GM06990 (cell line): ENCODE data around the gene TTI1.

Experiments
- DNase-seq: peaks from one replicate; pipeline ENCODE4 v3.0.0-alpha.2; 2011; ENCODE audit not compliant: insufficient read length; ENCODE audit errors: extremely low read depth
- H3K27me3 ChIP-seq: replicated peaks from 2 replicates; pipeline ENCODE4 v1.6.0; 2011; ENCODE audit warnings: low read length; ENCODE audit not compliant: control insufficient read depth, insufficient read depth
- H3K36me3 ChIP-seq: 2 replicates; pipeline ENCODE4 v1.5.1; 2011; ENCODE audit warnings: low read length; ENCODE audit not compliant: control insufficient read depth, insufficient read depth
- H3K4me3 ChIP-seq: replicated peaks from 2 replicates; pipeline ENCODE4 v1.5.1; 2011; ENCODE audit warnings: low read depth, mild to moderate bottlenecking, control low read depth, low read length
- TF ChIP-seq, protein P1 (sequence below): IDR thresholded peaks from 2 replicates; pipeline ENCODE4 v1.5.1; 2011; ENCODE audit warnings: low read length, control low read depth, mild to moderate bottlenecking, inconsistent platforms; ENCODE audit not compliant: insufficient read depth, poor library complexity, severe bottlenecking

TTI1 gene

DNA sequence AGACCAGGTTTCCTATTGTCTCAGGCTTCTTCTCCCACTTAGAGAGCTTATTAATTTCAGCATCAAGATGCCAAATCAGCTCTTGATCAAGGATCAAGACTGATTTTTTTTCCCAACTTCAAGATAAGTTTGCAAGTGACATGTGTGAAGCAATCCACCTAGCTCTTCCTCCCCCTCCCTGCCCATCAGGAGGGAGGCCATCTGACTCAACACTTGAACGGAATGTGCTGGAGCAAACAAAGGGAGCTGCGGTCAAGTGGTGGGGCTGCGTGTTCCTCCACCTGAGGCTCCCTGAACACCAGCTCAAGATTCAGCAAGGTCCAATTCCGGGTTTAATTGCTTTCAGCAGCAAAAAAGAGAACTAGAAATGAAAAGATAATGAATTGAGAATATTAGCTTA, 38.7 kb downstream of the TTI1 start:
- Histone ChIP-seq H3K36me3 (peaks cover 17% of the 10 kb centered on the region), H3K4me3 (no peak overlapping the region), H3K27me3 (no peaks in the 10 kb centered on the region)
- no peak for DNase-seq
- TF ChIP-seq, protein P1, sequence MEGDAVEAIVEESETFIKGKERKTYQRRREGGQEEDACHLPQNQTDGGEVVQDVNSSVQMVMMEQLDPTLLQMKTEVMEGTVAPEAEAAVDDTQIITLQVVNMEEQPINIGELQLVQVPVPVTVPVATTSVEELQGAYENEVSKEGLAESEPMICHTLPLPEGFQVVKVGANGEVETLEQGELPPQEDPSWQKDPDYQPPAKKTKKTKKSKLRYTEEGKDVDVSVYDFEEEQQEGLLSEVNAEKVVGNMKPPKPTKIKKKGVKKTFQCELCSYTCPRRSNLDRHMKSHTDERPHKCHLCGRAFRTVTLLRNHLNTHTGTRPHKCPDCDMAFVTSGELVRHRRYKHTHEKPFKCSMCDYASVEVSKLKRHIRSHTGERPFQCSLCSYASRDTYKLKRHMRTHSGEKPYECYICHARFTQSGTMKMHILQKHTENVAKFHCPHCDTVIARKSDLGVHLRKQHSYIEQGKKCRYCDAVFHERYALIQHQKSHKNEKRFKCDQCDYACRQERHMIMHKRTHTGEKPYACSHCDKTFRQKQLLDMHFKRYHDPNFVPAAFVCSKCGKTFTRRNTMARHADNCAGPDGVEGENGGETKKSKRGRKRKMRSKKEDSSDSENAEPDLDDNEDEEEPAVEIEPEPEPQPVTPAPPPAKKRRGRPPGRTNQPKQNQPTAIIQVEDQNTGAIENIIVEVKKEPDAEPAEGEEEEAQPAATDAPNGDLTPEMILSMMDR = no peak

DNA sequence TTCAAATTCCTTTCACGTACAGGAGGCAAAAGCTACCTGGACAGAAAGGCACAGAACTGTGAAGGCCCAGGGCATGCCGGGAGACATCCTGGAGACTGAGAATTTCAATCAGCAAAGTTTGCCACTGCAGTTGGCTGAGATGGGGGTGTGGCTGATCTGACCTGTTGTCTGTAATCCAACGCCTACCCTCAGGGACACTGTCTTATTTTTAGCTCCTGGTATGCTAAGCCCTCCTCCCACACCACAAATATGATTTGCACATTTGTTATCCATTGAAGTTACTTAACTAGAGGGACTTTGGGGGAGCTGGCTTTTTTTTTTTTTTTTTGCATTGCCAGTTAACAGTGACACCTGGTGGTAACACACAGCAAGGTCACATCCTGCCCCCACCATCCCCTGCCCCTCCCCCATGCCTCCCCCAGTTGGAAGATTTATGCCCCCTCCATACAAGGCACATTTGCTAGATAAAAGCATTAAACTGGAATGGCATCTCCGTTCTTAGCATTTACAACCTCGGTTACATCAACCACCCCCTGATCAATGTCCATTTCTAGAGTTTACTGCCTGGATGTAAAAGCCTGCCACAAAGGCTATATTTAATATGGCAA, 40.4 kb downstream of the TTI1 start:
- no peak overlapping the region for H3K4me3 ChIP-seq
- no peak for DNase-seq
- H3K27me3 ChIP-seq = no peaks in the 10 kb centered on the region
- TF ChIP-seq, protein P1 = peak; percentile 65
- peaks cover 17% of the 10 kb centered on the region for H3K36me3 ChIP-seq

DNA sequence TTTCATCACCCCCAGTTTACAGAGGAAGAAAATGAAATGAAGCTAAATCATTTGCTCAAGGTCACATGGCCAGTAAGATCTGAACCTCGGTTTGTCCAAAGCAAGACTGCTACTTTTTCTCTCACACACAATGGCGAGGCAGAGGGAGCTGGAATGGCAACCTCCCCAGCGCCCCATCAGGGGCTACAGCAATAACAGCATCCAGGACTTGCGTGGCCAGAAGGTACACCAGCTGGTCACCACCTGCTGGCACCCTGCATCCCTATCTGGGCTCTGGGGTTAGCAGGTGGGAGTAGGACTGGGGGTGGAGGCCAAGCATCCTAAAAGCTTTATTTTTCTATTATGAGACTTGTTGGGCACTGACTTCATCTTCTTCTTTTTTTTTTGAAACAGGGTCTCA, 41.3 kb downstream of the TTI1 start:
- H3K4me3 ChIP-seq = no peak overlapping the region
- TF ChIP-seq, protein P1 = no peak
- no peaks in the 10 kb centered on the region for H3K27me3 ChIP-seq
- peaks cover 16% of the 10 kb centered on the region for H3K36me3 ChIP-seq
- DNase-seq = no peak

DNA sequence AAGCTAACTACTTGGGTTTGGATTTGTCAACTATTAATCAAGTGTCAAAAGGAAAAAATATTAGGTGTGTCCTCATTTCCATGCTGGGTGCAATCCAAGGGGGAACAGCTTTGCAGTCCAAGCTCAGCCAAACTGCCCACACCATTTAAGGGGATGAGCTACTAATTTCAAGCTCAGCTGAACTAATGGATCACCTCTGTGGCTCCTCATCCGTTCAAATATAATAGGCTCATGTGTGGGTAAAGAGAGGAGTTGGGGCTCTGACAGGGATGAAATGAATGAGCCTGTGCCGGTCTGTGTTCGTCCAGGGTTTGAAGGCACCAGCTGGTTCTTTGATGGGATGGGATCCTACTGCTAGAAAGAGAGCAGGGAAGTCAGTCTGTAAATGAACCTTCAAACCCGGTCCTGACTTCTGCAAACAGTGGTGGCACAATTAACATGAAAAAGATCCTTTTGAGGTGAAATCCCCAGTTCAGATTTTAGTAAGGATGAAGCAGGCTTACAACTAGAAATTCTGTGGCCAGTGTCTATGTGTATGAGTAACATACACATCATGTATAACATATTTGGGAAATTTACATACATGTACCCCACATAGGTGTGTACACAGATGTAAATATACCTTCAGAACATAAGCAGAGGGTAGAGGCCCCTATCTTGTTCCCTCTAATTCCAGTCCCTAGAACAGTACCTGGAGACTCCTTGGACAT, 41.9 kb downstream of the TTI1 start:
- DNase-seq = no peak
- Histone ChIP-seq H3K27me3 (no peaks in the 10 kb centered on the region), H3K36me3 (peaks cover 14% of the 10 kb centered on the region), H3K4me3 (no peak overlapping the region)
- TF ChIP-seq, protein P1 = no peak

DNA sequence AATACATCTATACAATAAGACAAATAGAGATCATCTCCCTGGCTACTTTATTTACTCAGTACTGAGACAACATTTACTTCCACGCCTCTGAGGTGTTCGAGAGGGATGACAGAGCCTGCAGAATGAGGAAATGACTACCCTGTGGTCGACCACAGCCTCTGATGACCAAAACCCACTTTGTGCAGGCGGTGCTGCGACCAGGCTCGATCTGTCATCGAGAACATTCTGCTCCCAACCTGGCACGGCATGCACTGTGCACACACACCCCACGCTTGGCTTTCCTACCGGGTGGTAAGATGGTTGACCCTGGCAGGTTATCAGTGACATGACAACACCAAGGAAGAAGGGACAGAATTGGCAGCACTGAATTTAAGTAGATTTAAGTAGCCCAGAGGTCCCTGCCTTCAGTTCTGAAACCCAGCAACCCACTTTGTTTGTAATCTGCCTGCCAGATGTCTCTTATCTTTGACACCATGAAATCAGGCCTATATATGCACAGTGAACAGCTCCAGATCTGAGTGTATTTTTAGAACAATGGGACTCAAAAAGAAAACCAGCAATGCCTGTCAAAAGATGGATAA, 42.6 kb downstream of the TTI1 start:
- H3K36me3 ChIP-seq = peaks cover 13% of the 10 kb centered on the region
- TF ChIP-seq, protein P1 = no peak
- H3K27me3 ChIP-seq = no peaks in the 10 kb centered on the region

More for the DNA sequence above, 42.6 kb downstream of the TTI1 start:
- H3K4me3 ChIP-seq = no peak overlapping the region
- DNase-seq = peak; percentile 82
